ENCODE measurements around the gene HDAC10. TPM values are rescaled to one million over a fixed set of nuclear protein-coding genes. Genes with fewer than 3 reads are reported as not detected.

HDAC10 gene
- total RNA-seq, 1 donor from 2014 or later = 88.2 TPM

GRCh38 chr22:50218996-50219727 is 31.9 kb downstream of the HDAC10 start:
- intact Hi-C loops (cut with micrococcal nuclease) = no loop called here

GRCh38 chr22:50218153-50218995 is 32.7 kb downstream of the HDAC10 start:
- intact Hi-C loops (cut with micrococcal nuclease) = no loop called here

GRCh38 chr22:50217543-50218152 is 33.4 kb downstream of the HDAC10 start:
- intact Hi-C loops (cut with micrococcal nuclease) = no loop called here

- intact Hi-C loops (cut with micrococcal nuclease) = no loop called here
Measured at GRCh38 chr22:50216684-50217520, 34.2 kb downstream of the HDAC10 start.

GRCh38 chr22:50216055-50216683 is 34.9 kb downstream of the HDAC10 start:
- intact Hi-C loops (cut with micrococcal nuclease) = no loop called here

GRCh38 chr22:50215297-50216054 is 35.6 kb downstream of the HDAC10 start:
- intact Hi-C loops (cut with micrococcal nuclease) = no loop called here

GRCh38 chr22:50213263-50213662 is 37.8 kb downstream of the HDAC10 start:
- intact Hi-C loops (cut with micrococcal nuclease) = no loop called here

GRCh38 chr22:50211147-50211546 is 39.9 kb downstream of the HDAC10 start:
- intact Hi-C loops (cut with micrococcal nuclease) = no loop called here

- intact Hi-C loops (cut with micrococcal nuclease) = loop anchor here (1.0 kb wide), 1 partner anchor 61 kb away; no protein-coding TSS in a partner anchor
Measured at GRCh38 chr22:50210378-50211139, 40.5 kb downstream of the HDAC10 start.

- intact Hi-C loops (cut with micrococcal nuclease) = loop anchor here (1.0 to 5.0 kb wide), 2 partner anchors 61 to 443 kb away; no protein-coding TSS in a partner anchor
Measured at GRCh38 chr22:50209893-50210292, 41.2 kb downstream of the HDAC10 start.

GRCh38 chr22:50208939-50209892 is 41.8 kb downstream of the HDAC10 start:
- intact Hi-C loops (cut with micrococcal nuclease) = loop anchor here (5.0 kb wide), 1 partner anchor 442 kb away; no protein-coding TSS in a partner anchor

- intact Hi-C loops (cut with micrococcal nuclease) = loop anchor here (5.0 kb wide), 1 partner anchor 441 kb away; no protein-coding TSS in a partner anchor
Measured at GRCh38 chr22:50208430-50208938, 42.6 kb downstream of the HDAC10 start.

- intact Hi-C loops (cut with micrococcal nuclease) = loop anchor here (5.0 kb wide), 1 partner anchor 440 kb away; no protein-coding TSS in a partner anchor
Measured at GRCh38 chr22:50207383-50208140, 43.5 kb downstream of the HDAC10 start.

GRCh38 chr22:50206599-50206998 is 44.5 kb downstream of the HDAC10 start:
- intact Hi-C loops (cut with micrococcal nuclease) = loop anchor here (5.0 kb wide), 1 partner anchor 439 kb away; no protein-coding TSS in a partner anchor

GRCh38 chr22:50205781-50206569 is 45.1 kb downstream of the HDAC10 start:
- intact Hi-C loops (cut with micrococcal nuclease) = loop anchor here (5.0 kb wide), 1 partner anchor 439 kb away; no protein-coding TSS in a partner anchor

GRCh38 chr22:50204998-50205397 is 46.1 kb downstream of the HDAC10 start:
- intact Hi-C loops (cut with micrococcal nuclease) = loop anchor here (5.0 kb wide), 1 partner anchor 438 kb away; no protein-coding TSS in a partner anchor

Measured in T-helper 2 cell treated with Interferon-gamma antibody and Interleukin-4, amounts not matched to agents 100 ng/mL and 5 ng/mL, for 36 hours (primary cell).